ENCODE measurements around the gene CLDN11.

The CLDN11 gene

GRCh38 chr3:170428095-170428494 is 9.4 kb downstream of the CLDN11 start:
- DNase-seq: no peak

- DNase-seq: peak in 1 of 2 experiments; percentile 23
These were observed 10.4 kb downstream of the CLDN11 start for GRCh38 chr3:170429050-170429449.

- no peak for DNase-seq
These were observed 12.4 kb downstream of the CLDN11 start for GRCh38 chr3:170431054-170431453.

GRCh38 chr3:170432416-170432815 is 13.7 kb downstream of the CLDN11 start:
- no peak for DNase-seq

GRCh38 chr3:170436697-170437096 is 18.0 kb downstream of the CLDN11 start:
- no peak for DNase-seq

GRCh38 chr3:170437176-170437575 is 18.5 kb downstream of the CLDN11 start:
- DNase-seq: no peak

- no peak for DNase-seq
These were observed 19.2 kb downstream of the CLDN11 start for GRCh38 chr3:170437696-170438407.

- no peak for DNase-seq
These were observed 20.2 kb downstream of the CLDN11 start for GRCh38 chr3:170438836-170439235.

- DNase-seq: no peak
These were observed 21.7 kb downstream of the CLDN11 start for GRCh38 chr3:170440344-170440743.

GRCh38 chr3:170441412-170441811 is 22.7 kb downstream of the CLDN11 start:
- no peak for DNase-seq

GRCh38 chr3:170442947-170443346 is 24.3 kb downstream of the CLDN11 start:
- no peak for DNase-seq

GRCh38 chr3:170443457-170443856 is 24.8 kb downstream of the CLDN11 start:
- DNase-seq: no peak

- no peak for DNase-seq
These were observed 29.9 kb downstream of the CLDN11 start for GRCh38 chr3:170448584-170448983.

GRCh38 chr3:170450039-170450438 is 31.4 kb downstream of the CLDN11 start:
- no peak for DNase-seq

- DNase-seq: no peak
These were observed 35.8 kb downstream of the CLDN11 start for GRCh38 chr3:170454509-170454908.

- no peak for DNase-seq
These were observed 39.6 kb downstream of the CLDN11 start for GRCh38 chr3:170458285-170458684.

- no peak for DNase-seq
These were observed 44.3 kb downstream of the CLDN11 start for GRCh38 chr3:170463011-170463410.

GRCh38 chr3:170465955-170466354 is 47.3 kb downstream of the CLDN11 start:
- no peak for DNase-seq

- DNase-seq: no peak
These were observed 48.3 kb downstream of the CLDN11 start for GRCh38 chr3:170467007-170467406.

GRCh38 chr3:170467571-170468147 is 49.0 kb downstream of the CLDN11 start:
- DNase-seq: no peak

GRCh38 chr3:170469151-170470062 is 50.7 kb downstream of the CLDN11 start:
- DNase-seq: no peak

- DNase-seq: no peak
These were observed 51.7 kb downstream of the CLDN11 start for GRCh38 chr3:170470063-170471016.

GRCh38 chr3:170471149-170471548 is 52.5 kb downstream of the CLDN11 start:
- DNase-seq: no peak
